Activated CD4-positive, alpha-beta T cell treated with anti-CD3 and anti-CD28 coated beads, Interleukin-2, amount 50 U/mL, for 16 hours (primary cell): ENCODE measurements around the gene ACP1.

Source experiments
- DNase-seq: peaks from one replicate; pipeline ENCODE4 v3.0.0-alpha.2; 2020

Gene ACP1

DNA sequence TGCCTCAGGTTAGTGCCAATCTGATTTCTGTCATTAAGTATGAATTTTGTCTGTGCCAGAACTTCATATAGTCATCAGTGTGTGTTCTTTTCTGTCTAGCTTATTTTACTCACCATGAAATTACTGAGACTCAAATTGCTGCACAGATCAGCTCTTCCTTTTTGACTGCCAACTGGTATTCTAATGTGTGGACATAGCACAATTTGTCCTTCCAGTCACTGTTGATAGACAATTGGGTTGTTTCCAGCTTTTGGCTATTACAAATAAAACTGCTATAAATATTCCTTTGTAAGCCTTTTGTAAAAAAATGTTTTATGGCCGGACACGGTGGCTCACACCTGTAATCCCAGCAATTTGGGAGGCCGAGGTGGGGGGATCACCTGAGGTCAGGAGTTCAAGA, 8.7 kb upstream of the ACP1 start:
- no peak for DNase-seq

- no peak for DNase-seq
Measured at GRCh38 chr2:257429-257828, 7.3 kb upstream of the ACP1 start.

DNA sequence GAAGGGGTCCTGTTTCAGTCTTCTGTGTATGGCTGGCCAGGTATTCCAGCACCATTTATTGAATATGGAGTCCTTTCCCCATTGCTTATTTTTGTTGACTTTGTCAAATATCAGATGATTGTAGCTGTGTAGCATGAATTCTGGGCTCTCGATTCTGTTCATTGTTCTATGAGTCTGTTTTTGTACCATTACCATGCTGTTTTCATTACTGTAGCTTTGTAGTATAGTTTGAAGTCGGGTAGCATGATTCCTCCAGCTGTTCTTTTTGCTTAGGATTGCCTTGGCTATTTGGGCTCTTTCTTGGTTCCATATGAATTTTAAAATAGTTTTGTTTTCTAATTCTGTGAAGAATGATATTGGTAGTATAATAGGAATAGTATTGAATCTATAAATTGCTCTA, 6.9 kb upstream of the ACP1 start:
- DNase-seq, result no peak

DNA sequence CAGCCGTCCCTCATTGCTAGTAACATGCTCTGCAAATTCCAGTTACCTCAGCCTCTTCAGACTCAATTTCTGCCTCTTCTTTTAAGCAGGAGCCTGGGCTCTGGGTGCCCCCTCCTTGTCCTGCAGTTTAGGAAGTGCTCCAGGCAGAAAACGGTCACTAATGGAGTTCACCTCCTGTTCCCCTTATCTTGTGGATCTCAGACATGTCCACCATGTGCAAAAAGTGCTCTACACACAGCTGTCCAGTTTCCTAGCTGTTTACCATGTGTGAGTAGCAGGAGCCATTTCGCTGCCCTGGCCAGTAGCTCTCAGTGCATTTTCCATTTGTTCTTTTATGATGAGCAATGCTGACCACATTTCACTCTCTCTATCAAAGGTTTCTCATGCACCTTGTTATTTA, 5.8 kb upstream of the ACP1 start:
- no peak for DNase-seq

DNA sequence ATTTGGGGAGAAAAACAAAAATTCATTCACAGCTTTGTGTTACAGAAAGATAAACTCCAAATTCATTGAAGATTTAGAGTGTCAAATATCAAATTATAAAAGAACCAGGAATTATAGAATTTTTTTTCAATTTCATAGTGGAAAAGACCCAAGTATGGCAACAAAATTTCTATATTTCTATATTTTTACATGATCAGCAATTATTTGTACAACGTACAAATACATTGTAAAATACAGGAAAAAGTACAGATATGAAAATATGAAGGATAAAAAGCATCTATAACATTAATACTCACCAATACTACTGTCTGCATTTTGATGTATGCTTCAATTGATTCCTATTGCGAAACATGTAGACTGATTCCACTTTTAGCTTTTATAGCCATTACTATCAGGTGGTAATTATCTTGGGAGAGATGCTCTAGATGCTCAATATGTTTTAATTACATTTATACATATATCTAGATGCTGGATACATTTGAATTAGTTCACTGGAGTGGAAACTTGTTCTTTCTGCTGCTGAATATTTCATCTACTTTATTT, 4.9 kb upstream of the ACP1 start:
- DNase-seq, result no peak

DNA sequence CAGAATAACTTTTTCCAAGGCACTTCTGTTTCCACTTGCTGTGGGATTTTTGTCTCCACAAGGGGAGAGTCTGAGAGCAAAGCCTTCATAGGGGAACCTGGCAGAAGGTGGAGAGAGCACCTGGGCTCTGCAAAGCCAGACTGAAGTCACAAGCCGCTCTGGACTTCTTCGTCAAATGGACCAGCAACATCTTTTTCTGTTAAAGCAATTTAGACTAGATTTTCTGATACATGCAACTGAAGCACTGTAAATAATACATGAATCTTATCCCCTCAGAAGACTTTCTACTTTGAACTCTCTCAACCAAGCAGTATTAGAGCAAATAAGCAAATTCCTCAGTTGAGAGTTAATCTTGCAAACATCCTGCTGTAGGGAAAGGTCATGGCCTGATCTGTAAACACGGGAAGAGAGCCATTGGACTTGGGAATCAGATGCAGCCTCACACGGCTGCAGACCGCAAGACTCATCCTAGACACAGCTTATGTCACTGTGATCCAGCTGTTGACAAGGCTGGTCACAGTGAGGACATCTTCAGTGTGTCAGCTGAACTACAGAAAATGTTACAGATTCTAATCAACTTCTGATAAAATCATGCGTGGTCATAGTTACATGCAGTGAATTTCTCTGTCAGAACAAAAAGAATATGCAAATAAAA, 4.1 kb upstream of the ACP1 start:
- DNase-seq, result no peak

DNA sequence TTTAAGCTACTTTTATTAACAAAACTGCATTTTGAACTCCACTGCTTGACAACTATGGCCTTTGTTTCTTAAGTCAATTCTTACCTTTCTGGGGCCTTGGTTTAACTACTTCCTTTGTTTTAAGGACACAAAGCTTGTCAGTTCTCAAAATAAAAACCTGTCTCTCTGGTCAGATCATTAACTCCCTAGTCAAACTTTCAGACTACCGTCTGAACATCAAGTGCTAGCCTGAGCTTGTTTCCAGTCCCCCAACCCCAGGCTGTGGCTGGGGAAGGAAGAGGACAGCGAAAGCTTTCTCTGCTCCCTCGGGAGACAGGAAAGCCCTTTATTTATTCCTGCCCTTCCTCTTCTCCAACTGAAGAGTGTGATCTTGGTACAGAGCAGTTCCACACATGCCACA, 2.6 kb upstream of the ACP1 start:
- no peak for DNase-seq

GRCh38 chr2:263022-263738, 1.6 kb upstream of the ACP1 start:
- no peak for DNase-seq

GRCh38 chr2:263774-264492, 814 bp upstream of the ACP1 start, which contains the start of gene SH3YL1:
TSS of gene SH3YL1 (minus strand) at chr2:264032. CDS start at chr2:263984, 48 bp downstream.
- DNase-seq, result peak; percentile 18

DNA sequence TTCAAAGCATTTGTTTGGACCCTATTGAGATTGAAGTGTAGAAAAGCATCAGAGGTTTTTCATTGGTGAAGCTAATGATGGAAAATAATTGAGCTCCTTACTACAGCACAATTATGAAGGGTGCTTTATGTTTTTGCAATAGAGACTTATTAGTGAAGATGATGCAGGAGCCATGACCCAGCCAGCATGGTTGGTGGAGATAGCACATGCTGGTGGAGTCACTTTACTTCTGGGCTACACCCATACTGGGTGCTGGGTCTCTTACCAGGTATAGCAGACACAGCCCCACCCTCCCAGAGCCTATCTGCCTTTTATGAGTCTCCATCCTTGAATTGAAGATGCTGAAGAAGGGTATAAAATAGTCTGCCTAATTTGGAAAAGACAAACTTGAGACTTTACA, 3.6 kb downstream of the ACP1 start:
- DNase-seq, result no peak

GRCh38 chr2:269356-270030, 4.7 kb downstream of the ACP1 start:
- DNase-seq, result no peak

- no peak for DNase-seq
Measured at GRCh38 chr2:270861-271260, 6.1 kb downstream of the ACP1 start.

DNA sequence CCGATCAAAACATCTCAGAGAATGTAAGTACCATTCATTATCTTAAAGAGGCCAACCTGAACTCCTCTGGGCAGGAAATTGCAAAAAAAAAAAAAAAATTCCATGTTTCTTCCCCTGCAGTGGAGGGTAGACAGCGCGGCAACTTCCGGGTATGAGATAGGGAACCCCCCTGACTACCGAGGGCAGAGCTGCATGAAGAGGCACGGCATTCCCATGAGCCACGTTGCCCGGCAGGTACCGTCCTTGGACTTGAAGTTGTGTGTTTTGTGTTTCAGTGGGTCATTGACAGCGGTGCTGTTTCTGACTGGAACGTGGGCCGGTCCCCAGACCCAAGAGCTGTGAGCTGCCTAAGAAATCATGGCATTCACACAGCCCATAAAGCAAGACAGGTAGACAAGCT, 7.2 kb downstream of the ACP1 start:
- DNase-seq, result no peak

GRCh38 chr2:273333-273732, 8.6 kb downstream of the ACP1 start:
- no peak for DNase-seq

GRCh38 chr2:274503-274902, 9.8 kb downstream of the ACP1 start:
- no peak for DNase-seq

DNA sequence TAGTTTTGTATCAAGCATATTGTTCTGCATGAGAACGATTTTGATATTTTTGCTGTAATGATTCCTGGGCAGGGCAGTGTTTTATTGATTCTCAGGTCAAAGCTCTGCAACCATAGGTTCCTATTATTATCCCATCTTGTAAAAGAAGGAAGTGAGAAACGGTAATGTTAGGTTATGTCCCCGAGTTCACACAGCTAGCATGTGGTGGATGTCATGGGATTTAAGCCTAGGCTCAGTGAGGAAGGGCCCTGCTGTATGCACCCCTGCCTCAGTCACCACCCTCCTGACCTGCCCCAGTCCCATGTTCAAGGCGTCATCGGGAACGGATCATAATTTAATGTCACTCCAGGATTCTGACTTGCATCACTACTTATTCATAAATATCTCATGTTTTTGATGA, 10.7 kb downstream of the ACP1 start:
- no peak for DNase-seq

GRCh38 chr2:278312-278926, 13.7 kb downstream of the ACP1 start:
- no peak for DNase-seq

DNA sequence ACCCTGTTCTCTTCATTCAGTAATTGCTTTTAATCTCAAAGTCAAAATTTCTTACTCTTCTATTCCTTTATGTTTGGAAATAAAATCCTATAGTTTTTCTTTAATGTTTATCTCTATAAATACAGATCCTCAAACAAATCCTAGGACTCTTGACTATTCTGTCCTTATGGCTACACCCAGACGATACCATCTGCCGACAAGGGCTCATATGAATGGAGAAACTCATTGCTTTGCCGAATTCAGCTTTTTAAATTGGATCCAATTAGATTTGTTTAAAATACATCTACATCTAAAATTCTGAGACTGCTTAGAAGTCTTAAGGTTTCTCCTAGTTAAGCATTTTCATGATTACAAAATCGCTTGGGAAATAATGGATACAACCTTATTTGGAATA, 14.2 kb downstream of the ACP1 start:
- DNase-seq, result no peak

- no peak for DNase-seq
Measured at GRCh38 chr2:279366-279765, 14.6 kb downstream of the ACP1 start.

DNA sequence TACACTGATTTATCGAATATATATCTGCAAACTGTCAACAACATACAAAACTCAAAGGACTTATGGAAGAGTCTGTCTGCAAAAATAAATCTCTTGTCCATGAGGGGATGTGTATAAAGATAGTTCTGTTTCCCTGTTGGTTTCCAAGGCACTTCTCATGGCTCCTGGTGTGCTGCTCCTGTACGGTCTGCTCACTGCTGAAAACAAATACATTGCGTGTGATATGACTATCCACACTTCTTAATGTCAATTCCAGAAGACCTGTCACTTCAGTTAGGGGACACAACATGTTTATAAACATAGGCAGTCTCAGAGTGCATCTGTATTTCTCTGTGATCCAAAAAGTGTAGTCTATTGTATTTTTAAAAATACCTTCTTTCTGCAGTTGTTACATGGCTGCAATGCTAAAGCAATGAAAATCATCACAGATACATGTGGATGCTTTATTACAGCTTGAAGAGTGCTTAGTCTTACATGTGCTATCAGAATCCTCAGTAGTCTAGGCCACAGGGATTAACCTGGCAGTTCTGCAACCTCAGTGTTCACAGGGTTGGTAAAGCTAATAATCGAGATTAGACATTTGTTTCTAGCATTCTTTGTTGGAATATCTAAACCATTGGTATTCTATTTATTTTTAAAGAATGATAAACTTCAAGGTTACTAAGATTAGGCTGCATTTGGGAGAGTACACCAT, 15.4 kb downstream of the ACP1 start:
- DNase-seq, result no peak

DNA sequence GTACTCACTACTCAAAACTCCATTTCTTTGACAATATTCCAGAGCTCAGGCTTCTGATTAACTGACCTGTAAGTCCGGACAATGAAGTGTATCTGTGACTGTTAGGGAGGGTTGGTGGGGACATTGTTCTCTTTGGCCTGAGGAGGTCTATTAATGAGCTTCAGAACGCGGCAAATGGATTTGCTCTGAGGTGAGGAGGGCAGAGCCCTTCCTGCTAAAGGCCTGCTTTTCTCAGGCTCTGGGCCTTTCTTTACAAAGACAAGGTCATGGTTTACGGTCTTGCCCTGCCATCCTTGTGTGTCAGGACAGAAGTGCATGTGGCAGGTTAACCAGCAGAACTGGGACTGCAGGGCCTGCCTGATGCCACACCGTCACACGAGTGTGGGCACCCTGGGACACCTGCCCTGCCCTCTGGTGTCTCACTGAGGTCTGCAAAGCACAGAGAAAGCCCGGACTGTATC, 15.9 kb downstream of the ACP1 start:
- DNase-seq, result no peak

DNA sequence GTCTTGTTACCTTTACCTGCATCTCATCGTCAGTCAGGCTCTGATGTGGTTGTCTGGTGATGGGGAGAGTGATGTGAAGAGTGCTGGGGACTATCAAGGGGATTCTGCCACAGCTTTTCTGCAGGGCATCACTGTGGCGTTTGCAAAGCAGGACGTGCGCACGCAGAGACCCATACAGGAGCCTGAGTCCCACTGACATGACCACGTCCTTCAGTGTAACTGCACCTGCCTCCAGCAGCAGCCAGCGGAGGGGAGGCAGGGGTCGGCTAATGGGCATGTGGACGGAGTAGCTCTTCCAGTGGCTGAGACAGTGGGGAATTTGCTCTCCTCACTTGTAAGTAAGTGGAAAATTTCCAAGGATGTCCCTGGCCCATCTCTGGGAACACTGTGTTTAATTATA, 16.6 kb downstream of the ACP1 start:
- no peak for DNase-seq
